K562 (cell line): ENCODE measurements around the gene ZBTB20. TPM values are rescaled to one million over a fixed set of nuclear protein-coding genes. Genes with fewer than 3 reads are reported as not detected.

Experiments
- ATAC-seq: fragments of 200-7000 bp; cut with Tn5 transposase; 3 replicates; pipeline ENCODE4 v1.9.1; 2020; ENCODE audit warnings: moderate library complexity
- BruUV-seq: library from RNA; stranded (reverse); fragments of 400-500 nt; replicated peaks from 2 replicates; lab custom pipeline; 2021; lab: Mats Ljungman, UMichigan
- CTCF ChIA-PET: fragments of 300-600 bp; formaldehyde crosslinking; extraction: SDS; loops from one replicate; lab custom pipeline; 2021; ENCODE audit warnings: low intra/inter-chr PET ratio; lab: Yijun Ruan, JAX
- POLR2A ChIA-PET: fragments of 300-600, 350-650 bp; sonication (Branson Sonifier 250); formaldehyde crosslinking; extraction: SDS; loops from one replicate; lab custom pipeline; 2021; ENCODE audit warnings: antibody characterized with exemption, inconsistent platforms; lab: Yijun Ruan, JAX
- DNase-seq, 4 experiments: peaks; one replicate each; pipeline versions ENCODE4 v3.0.0 to v3.0.0-alpha.2; 2011 to 2018; ENCODE audit warnings: low spot score in 3 of 4, mixed read lengths in 3 of 4; ENCODE audit errors: extremely low read depth in 1 of 4
- FAIRE-seq: peaks from 2 replicates; lab custom pipeline; 2011; peaks lifted over from hg19 to GRCh38; lab: Jason Lieb, UNC
- H2AFZ ChIP-seq: 2 replicates; pipeline ENCODE4 v1.6.0; 2011; ENCODE audit warnings: low read depth, low read length, control low read depth, inconsistent platforms
- H3K27ac ChIP-seq: fragments of 200-600 bp; 3 replicates; pipeline ENCODE4 v1.8.0; 2011; ENCODE audit warnings: low read depth, mild to moderate bottlenecking, control low read depth, inconsistent platforms, low read length, moderate library complexity, mixed read lengths; ENCODE audit errors: extremely low read depth
- H3K27me3 ChIP-seq, 2 experiments: fragments of 300-600 bp in 1 of 2; 2 replicates in 1 of 2; 3 replicates in 1 of 2; pipeline versions ENCODE4 v1.6.0 to v1.8.0; 2011; ENCODE audit warnings: inconsistent platforms in 2 of 2, low read length in 2 of 2, mild to moderate bottlenecking in 1 of 2, mixed read lengths in 1 of 2, moderate library complexity in 1 of 2; ENCODE audit not compliant: control insufficient read depth in 2 of 2, insufficient read depth in 2 of 2
- H3K36me3 ChIP-seq: fragments of 300-600 bp; 3 replicates; pipeline ENCODE4 v1.8.0; 2011; ENCODE audit warnings: mild to moderate bottlenecking, low read length, inconsistent platforms; ENCODE audit not compliant: control insufficient read depth, insufficient read depth
- H3K4me1 ChIP-seq, 2 experiments: fragments of 200-600 bp in 1 of 2; replicated peaks in 1 of 2; 2 replicates in 1 of 2; 3 replicates in 1 of 2; pipeline versions ENCODE4 v1.5.1 to v1.8.0; 2011; ENCODE audit warnings: inconsistent platforms in 2 of 2, low read length in 2 of 2, mild to moderate bottlenecking in 1 of 2, mixed read lengths in 1 of 2, moderate library complexity in 1 of 2; ENCODE audit not compliant: control insufficient read depth in 2 of 2, insufficient read depth in 2 of 2
- H3K4me2 ChIP-seq: 2 replicates; pipeline ENCODE4 v1.6.1; 2011; ENCODE audit warnings: low read length, control low read depth, inconsistent platforms, mixed read lengths; ENCODE audit not compliant: insufficient read depth
- H3K4me3 ChIP-seq: fragments of 200-600 bp; sonication (generic), shearing (Covaris generic); 2 replicates; pipeline ENCODE4 v1.5.1; 2016; ENCODE audit warnings: control low read depth, inconsistent platforms
- H3K79me2 ChIP-seq: fragments of 200-600 bp; 3 replicates; pipeline ENCODE4 v1.8.0; 2011; ENCODE audit warnings: low read length, inconsistent platforms; ENCODE audit not compliant: control insufficient read depth, insufficient read depth
- H3K9ac ChIP-seq, 2 experiments: 2 replicates each; pipeline versions ENCODE4 v1.6.0 to v1.6.1; 2011; ENCODE audit warnings: low read depth in 2 of 2, low read length in 2 of 2, control low read depth in 1 of 2, inconsistent platforms in 1 of 2, mild to moderate bottlenecking in 1 of 2, mixed read lengths in 1 of 2; ENCODE audit not compliant: insufficient read depth in 1 of 2
- H3K9me1 ChIP-seq: one replicate; pipeline ENCODE4 v1.6.0; 2011; ENCODE audit warnings: inconsistent platforms, mild to moderate bottlenecking, low read length, moderate library complexity; ENCODE audit not compliant: control insufficient read depth, insufficient read depth
- H3K9me3 ChIP-seq: replicated peaks from 2 replicates; pipeline ENCODE4 v1.5.1; 2011; ENCODE audit warnings: low read depth, low read length, inconsistent platforms; ENCODE audit not compliant: control insufficient read depth, insufficient read depth
- H4K20me1 ChIP-seq: replicated peaks from 2 replicates; pipeline ENCODE4 v1.6.1; 2011; ENCODE audit warnings: low read length, inconsistent platforms, mixed read lengths; ENCODE audit not compliant: control insufficient read depth, insufficient read depth
- ATF1 ChIP-seq, 2 experiments: fragments of 450-650 bp in 1 of 2; IDR thresholded peaks; 2 replicates each; pipeline ENCODE4 v1.6.1; 2016; ENCODE audit warnings: missing compliant biosample characterization in 1 of 2, missing genetic modification characterization in 1 of 2
- BRD9 ChIP-seq: fragments of 450-650 bp; IDR thresholded peaks from 2 replicates; pipeline ENCODE4 v1.6.1; 2018; ENCODE audit warnings: low read depth; ENCODE audit not compliant: partially characterized antibody
- CLOCK ChIP-seq: fragments of 250-450 bp; sonication (Bioruptor Pico); IDR thresholded peaks from 2 replicates; pipeline ENCODE4 v1.4.0; 2020; ENCODE audit warnings: mild to moderate bottlenecking, moderate library complexity, borderline replicate concordance
- ELK1 ChIP-seq: sonication (generic); formaldehyde crosslinking; IDR thresholded peaks from 2 replicates; pipeline ENCODE4 v1.8.1; 2022; ENCODE audit warnings: missing genetic modification reagents
- MEF2A ChIP-seq: IDR thresholded peaks from 2 replicates; pipeline ENCODE4 v1.6.1; 2011; ENCODE audit warnings: low read depth, mild to moderate bottlenecking, low read length, moderate library complexity; ENCODE audit not compliant: control insufficient read depth
- MYBL2 ChIP-seq, 2 experiments: fragments of 450-650 bp in 1 of 2; sonication (generic) in 1 of 2; formaldehyde crosslinking in 1 of 2; IDR thresholded peaks; 2 replicates each; pipeline versions ENCODE4 v1.6.1 to v1.8.1; 2017 to 2022; ENCODE audit warnings: borderline replicate concordance in 1 of 2, inconsistent platforms in 1 of 2, low read depth in 1 of 2, mild to moderate bottlenecking in 1 of 2, missing genetic modification reagents in 1 of 2, moderate library complexity in 1 of 2
- NCOR1 ChIP-seq: fragments of 450-650 bp; IDR thresholded peaks from 2 replicates; pipeline ENCODE4 v1.6.1; 2016; ENCODE audit warnings: mild to moderate bottlenecking, moderate library complexity
- PBX2 ChIP-seq, 2 experiments: IDR thresholded peaks in 1 of 2; conservative IDR thresholded peaks in 1 of 2; 2 replicates each; pipeline ENCODE4 v1.6.1; 2016; ENCODE audit warnings: low read depth in 2 of 2, mild to moderate bottlenecking in 1 of 2, missing compliant biosample characterization in 1 of 2, missing genetic modification characterization in 1 of 2, moderate library complexity in 1 of 2
- TAF7 ChIP-seq: fragments of 450-650 bp; IDR thresholded peaks from 2 replicates; pipeline ENCODE4 v1.6.1; 2016; ENCODE audit warnings: missing genetic modification characterization, missing compliant biosample characterization
- XRCC4 ChIP-seq: IDR thresholded peaks from one replicate; pipeline ENCODE4 v1.6.1; 2011; ENCODE audit not compliant: insufficient read depth, insufficient read length; ENCODE audit errors: extremely low read depth
- ZNF408 ChIP-seq: fragments of 250-450 bp; sonication (Bioruptor Pico); IDR thresholded peaks from 2 replicates; pipeline ENCODE4 v1.4.0; 2020; ENCODE audit warnings: low read depth, mild to moderate bottlenecking, moderate library complexity
- WGBS: fragments of 100-300 bp; shearing (Covaris generic); methylation state at CpG from one replicate; pipeline ENCODE4 v1.1.6; 2016; ENCODE audit warnings: low coverage, mixed read lengths; ENCODE audit not compliant: insufficient coverage; ENCODE audit errors: missing lambda C conversion rate; 5-methylcytosine and 5-hydroxymethylcytosine counted together
- in situ Hi-C: fragments of 300-500 bp; cut with MboI; formaldehyde crosslinking; loops from 4 replicates; pipeline ENCODE4 v1.15.0; 2018; ENCODE audit warnings: inconsistent platforms, mixed read lengths
- intact Hi-C: fragments of 100-400 bp; cut with micrococcal nuclease; formaldehyde crosslinking; loops from 2 replicates; pipeline ENCODE4 v1.14.2; 2022
- polyA plus RNA-seq, 8 experiments: library from polyadenylated mRNA; depleted of rRNA in 4 of 8; stranded (reverse) in 5 of 8; unstranded in 3 of 8; fragments of >200 nt; fragmentation: Nextera tagmentation in 2 of 8; fragmentation: Illumina TruSeq in 1 of 8; extraction: Ambion mirVana in 2 of 8; extraction: Trizol in 1 of 8; gene quantifications; 2 replicates each; pipeline versions ENCODE4 v1.2.1 to v1.2.3, GENCODE V29; 2011 to 2014; ENCODE audit warnings: inconsistent platforms in 1 of 8, missing spikeins in 1 of 8
- total RNA-seq, 7 experiments: library from RNA; depleted of rRNA in 6 of 7; stranded (reverse); fragments of >200 nt in 6 of 7; fragmentation: Illumina TruSeq in 2 of 7; extraction: Trizol in 2 of 7; gene quantifications; 2 replicates each; pipeline versions ENCODE4 v1.2.1 to v1.2.3, GENCODE V29; 2011 to 2021; ENCODE audit warnings: low replicate concordance in 1 of 7

Gene ZBTB20
- total and polyA plus RNA-seq, 9 of the 15 experiments (the other 6 are each of a cell fraction or from before 2014, with no cell fraction given), result 0.17 to 1.7 (median 0.45) TPM

GRCh38 chr3:114370537-114371174 lies 776.4 kb downstream of the ZBTB20 start (continued):
- TF ChIP-seq PBX2 (CRISPR knock-in tag; IDR thresholded peaks at IDR 0.05; ENCODE audit: low read depth) (no peak), PBX2 (tag; conservative IDR thresholded peaks at IDR 0.05; ENCODE audit: low read depth) (no peak), MYBL2 (IDR thresholded peaks at IDR 0.05; ENCODE audit: low read depth) (no peak), MYBL2 (CRISPR knock-in tag; IDR thresholded peaks at IDR 0.05; ENCODE audit: borderline replicate concordance) (no peak), TAF7 (tag) (no peak), BRD9 (no peak)

- H3K27me3 ChIP-seq, result 0 out of 5 replicates have a peak, but pooled peaks cover 0 to 4% of the 10 kb centered on the region in 2 experiments
- H3K4me1 ChIP-seq, result no peaks in the 10 kb centered on the region
- H3K9me3 ChIP-seq, result no peaks in the 10 kb centered on the region
- DNase-seq (no peak), ATAC-seq (no peak), FAIRE-seq (no peak)
- no peak overlapping the region for H3K4me2 ChIP-seq
- 4% methylated on average over 3 of the region's 3 CpGs for WGBS
- POLR2A ChIA-PET, result no interaction called here
- CTCF ChIA-PET, result no interaction called here
- intact Hi-C loops, result no loop called here
- in situ Hi-C loops, result no loop called here
- no peaks in the 10 kb centered on the region for H3K9me1 ChIP-seq
- H2AFZ ChIP-seq, result no peak overlapping the region
- no peaks in the 10 kb centered on the region for H3K79me2 ChIP-seq
- no peaks in the 10 kb centered on the region for H4K20me1 ChIP-seq
- no peak overlapping the region for H3K9ac ChIP-seq
- H3K27ac ChIP-seq, result no peak overlapping the region
- BruUV-seq, result no TSS peak
- no peaks in the 10 kb centered on the region for H3K36me3 ChIP-seq
- H3K4me3 ChIP-seq, result no peak overlapping the region
- TF ChIP-seq NCOR1 (no peak), ELK1 (no peak), CLOCK (CRISPR knock-in tag) (no peak), ZNF408 (CRISPR knock-in tag) (no peak), ATF1 (CRISPR knock-in tag; IDR thresholded peaks at IDR 0.05) (no peak), ATF1 (tag; IDR thresholded peaks at IDR 0.05) (no peak), MEF2A (no peak), XRCC4 (no peak)
Measured at GRCh38 chr3:114365909-114366308, 781.2 kb downstream of the ZBTB20 start.
